ENCODE data around the gene VRK2.
"Not testable (repeated sequence)": the region's sequence is repeated elsewhere in the genome, so short reads cannot be mapped to it uniquely, and the experiment has no call there.

The VRK2 gene

DNA sequence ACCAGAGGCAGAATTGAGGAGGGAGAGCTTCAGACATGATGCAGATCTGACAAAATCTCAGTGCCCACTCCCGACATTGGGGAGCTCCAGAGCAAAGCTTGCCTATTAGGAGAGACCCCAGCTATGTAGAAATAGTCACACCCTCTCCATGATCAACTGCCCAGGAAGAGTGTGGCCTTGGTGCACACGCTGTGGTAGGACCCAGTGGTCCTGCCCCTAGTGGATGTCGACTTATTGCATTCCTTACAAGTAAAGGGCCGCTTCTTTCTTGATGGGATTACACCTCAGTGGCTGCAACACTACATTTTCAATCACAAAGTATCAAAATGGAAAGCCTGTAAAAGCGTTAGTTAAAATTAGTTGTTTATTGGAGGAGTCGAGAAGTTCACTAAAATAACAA, 64.2 kb downstream of the VRK2 start:
- DNase-seq = no peak

- DNase-seq = not testable (repeated sequence)
These were observed 67.0 kb downstream of the VRK2 start for GRCh38 chr2:58113563-58113962.

DNA sequence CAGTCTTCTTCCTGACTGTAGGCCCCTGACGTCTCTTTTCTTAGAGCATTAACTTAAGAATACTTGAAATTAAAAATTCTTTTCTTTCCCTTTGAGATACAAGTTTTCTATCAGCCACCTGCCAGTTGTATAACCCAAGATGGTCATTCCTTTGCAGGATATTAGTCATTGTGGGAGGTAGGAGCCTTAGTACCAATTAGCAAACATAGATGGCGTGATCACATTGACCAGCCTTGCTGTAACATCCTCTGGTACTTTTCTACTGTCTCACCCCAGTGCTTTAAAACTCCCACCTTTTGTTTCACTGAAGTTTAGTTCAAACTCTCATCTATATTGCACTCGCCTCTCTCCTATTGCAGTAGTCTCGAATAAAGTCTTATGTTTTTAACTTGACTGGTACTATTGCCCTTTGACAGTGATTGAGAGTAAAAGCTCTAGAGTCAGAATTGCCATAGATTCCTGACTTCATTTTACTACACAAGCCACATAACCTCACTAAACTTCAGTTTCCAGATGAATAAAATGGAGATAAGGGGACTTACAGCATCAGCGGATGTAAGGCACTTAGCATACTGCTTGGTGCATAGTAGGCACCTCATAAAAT, 74.1 kb downstream of the VRK2 start:
- no peak for DNase-seq

DNA sequence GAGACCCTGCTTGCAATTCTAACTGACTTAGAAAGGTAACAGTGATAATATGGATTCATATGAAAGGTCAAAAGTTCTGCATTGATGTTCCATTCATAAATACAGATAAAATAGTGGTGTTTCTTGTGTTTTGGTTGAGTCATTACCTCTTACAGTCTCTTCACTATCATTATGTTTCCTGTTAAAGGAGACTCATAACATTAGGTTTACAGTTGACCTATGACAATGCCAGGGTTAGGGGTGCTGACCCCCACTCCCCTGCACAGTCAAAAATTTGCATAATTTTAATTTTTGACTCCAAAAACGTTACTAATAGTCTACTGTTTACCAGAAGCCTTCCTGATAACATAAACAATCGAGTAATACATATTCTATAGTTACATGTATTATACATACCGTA, 75.4 kb downstream of the VRK2 start:
- DNase-seq = no peak

- no peak for DNase-seq
These were observed 75.9 kb downstream of the VRK2 start for GRCh38 chr2:58122540-58122939.

GRCh38 chr2:58127111-58127510, 80.5 kb downstream of the VRK2 start:
- no peak for DNase-seq

- DNase-seq = no peak
These were observed 83.6 kb downstream of the VRK2 start for GRCh38 chr2:58130238-58130637.

GRCh38 chr2:58131191-58132011, 84.8 kb downstream of the VRK2 start:
- no peak for DNase-seq

DNA sequence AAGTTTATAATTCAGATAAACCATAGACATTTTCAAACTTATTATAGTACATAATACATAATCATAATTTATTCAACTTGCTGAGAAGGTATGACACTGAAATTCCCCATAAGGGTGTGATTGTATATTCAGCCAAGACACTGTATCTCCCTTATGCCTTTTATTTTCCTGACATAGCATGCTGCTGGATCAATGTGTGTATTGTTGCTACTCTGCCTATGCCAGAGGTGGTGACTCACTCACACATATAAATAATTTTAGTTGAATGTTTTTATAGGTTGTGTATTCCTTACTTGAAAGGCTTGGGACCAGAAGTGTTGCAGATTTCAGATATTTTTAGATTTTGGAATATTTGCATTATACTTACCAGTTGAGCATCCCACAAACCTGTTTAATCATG, 86.8 kb downstream of the VRK2 start:
- no peak for DNase-seq

DNA sequence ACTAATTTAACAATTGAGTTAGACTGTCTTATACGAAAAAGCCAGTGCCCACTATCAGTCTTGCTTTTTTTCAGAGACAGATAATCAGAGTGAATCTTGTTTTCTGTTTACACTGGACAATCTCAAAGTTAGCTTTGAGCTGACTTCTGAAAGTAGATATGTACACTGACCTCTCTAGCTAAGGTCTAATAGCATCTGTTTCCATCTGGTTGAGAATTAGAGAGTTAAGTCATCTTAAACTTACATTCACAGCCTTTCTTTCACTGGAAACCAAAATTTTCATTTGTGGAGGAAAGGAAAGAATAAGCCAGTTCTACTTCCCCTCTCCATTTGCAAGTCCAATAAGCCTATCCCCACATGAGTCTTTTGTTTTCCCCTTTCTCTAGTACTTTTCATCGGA, 89.3 kb downstream of the VRK2 start:
- no peak for DNase-seq

DNA sequence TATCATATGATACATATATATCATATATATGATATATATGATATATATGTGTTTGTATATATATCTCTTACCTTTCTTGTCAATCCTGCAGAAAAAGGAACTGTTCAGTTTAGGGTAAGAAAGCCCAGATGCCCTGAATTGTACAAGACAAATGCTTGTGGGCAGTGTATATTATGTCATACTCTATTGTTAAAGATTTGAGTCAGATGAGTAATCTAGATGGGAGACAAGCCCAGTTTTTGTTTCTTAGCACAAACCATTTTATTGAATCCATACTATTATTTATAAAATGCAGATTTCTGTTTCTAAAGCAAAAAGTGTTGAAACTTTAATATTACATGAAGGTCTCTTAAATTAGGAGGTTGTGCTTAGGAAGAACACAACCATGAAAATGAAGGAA, 90.6 kb downstream of the VRK2 start:
- DNase-seq = no peak

DNA sequence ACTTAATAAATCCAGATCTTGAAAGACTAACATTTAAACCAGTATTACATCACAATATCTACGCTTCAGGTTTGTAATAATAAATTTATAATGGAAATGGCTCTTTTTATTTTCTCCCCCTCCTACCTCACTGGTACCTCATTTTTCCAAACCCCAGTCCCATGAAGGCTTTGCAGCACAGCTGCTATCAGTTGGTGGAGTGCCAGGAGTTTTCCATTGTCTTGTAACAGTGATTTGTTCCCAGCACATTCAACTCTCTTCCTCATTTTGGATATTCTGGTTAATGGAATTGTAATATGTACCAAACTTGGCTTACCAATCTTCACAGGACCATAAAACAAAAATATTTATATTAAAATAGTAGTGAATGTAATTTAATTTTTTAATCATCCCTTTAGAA, 91.2 kb downstream of the VRK2 start:
- DNase-seq = no peak

DNA sequence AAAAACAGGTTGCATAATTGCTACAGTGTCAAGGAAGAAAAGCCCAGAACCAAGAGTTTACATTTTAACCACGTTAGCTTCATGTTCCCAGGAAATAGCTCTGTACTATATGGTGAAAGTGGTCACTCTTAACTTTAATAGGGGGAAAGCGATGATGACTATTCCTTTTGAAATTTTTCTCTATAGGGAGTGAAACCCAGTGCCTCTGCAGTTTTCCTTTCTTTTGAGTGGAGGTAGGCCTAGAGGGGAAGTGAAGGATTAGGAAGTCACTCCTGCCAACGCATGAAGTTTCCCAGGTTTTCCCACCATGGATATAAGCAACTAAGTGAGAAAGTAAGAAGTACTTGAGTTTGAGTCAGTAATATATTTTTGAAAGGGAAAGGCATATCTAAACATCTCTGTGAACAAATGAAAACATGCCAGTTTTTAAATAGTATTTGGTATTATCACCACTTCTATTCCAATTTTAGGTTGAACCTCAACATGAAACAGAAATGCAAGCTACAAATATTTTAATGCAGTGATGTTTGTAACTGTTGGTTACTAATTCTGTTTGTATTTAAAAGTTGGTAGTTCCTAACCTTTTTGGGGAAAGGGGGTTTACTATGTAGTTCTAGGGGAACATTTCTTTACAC, 91.9 kb downstream of the VRK2 start:
- DNase-seq = no peak

DNA sequence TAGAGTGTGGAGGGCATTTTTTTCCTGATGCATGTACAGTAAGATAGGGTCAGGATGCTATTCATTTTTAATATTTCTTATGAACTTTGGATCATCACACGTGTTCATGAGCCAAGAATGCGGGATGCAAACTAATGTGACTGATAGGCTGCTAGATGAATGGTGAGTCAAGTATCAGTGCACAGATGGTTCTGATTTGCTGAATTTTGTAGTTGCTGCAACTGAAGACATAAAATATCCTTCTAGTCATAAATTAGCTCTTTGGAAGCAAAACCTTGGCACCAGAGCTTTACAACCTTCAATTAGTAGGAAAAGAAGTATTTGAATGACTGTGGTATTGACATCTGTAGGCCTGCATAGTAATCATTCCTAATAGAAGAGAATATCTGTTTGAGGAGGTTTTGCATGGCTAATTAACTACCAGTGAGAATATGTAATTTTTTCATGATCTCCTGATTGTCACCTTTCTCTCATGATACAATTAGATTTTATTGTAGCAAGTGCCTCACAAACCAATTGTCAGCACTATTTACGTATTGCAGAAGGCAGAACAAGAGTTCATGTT, 94.0 kb downstream of the VRK2 start:
- no peak for DNase-seq

DNA sequence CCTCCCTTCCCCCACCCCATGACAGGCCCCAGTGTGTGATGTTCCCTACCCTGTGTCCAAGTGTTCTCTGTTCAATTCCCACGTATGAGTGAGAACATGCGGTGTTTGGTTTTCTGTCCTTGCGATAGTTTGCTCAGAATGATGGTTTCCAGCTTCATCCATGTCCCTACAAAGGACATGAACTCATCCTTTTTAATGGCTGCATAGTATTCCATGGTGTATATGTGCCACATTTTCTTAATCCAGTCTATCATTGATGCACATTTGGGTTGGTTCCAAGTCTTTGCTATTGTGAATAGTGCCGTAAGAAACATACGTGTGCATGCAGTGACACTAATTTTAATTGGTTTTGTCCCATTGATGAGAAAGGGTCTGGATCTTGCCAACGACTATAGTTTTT, 99.2 kb downstream of the VRK2 start:
- DNase-seq = not testable (repeated sequence)

DNA sequence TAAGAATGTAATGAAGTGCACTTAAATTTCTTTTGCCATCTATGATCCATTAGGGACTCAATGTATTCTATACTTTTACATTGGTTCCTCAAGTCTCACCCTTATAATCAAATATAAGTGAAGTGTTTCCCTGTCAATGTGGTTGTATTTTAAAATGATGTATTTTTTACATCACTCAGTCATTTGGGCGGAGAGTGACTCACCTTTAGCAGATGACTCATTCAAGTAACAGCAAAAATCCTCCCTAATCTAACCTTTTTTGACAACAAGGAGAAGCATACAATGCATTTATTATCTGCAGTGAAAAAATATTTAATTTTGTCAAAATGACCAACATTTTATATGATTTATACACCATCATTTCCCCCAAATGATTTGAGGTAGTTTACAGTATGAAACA, 100.1 kb downstream of the VRK2 start:
- no peak for DNase-seq

- no peak for DNase-seq
These were observed 108.7 kb downstream of the VRK2 start for GRCh38 chr2:58155160-58155778.

- DNase-seq = no peak
These were observed 110.2 kb downstream of the VRK2 start for GRCh38 chr2:58156780-58157179.

- DNase-seq = no peak
These were observed 111.1 kb downstream of the VRK2 start for GRCh38 chr2:58157754-58158153.

DNA sequence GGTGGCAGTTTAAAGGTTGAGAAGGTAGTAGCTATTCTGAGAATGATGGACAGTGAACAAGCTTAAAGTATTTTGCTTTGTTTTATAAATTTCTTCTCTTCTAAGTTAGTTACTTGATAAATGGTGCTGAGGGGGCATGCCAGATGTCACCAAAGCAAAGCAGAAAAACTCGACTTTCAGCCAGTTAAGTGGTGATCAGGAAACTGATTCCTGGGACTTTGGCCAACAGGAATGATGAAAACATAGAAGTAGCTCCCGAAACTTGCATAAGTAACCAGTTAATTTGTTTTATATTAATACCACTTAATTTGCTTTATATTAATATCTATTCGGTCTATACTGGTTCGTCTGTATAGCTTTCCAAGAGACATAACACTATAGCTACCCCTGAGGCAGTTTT, 111.9 kb downstream of the VRK2 start:
- no peak for DNase-seq

- DNase-seq = no peak
These were observed 117.3 kb downstream of the VRK2 start for GRCh38 chr2:58163913-58164312.

- DNase-seq = not testable (repeated sequence)
These were observed 121.5 kb downstream of the VRK2 start for GRCh38 chr2:58168130-58168529.

DNA sequence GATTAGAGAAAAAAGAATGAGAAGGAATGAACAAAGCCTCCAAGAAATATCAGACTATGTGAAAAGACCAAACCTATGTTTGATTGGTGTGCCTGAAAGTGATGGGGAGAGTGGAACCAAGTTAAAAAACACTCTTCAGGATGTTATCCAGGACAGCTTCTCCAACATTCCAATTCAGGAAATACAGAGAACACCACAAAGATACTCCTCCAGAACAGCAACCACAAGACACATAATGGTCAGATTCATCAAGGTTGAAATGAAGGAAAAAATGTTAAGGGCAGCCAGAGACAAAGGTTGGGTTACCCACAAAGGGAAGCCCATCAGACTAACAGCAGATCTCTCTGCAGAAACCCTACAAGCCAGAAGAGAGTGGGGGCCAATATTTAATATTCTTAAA, 123.2 kb downstream of the VRK2 start:
- not testable (repeated sequence) for DNase-seq
